ENCODE data around the gene C9orf78.

The C9orf78 gene

DNA sequence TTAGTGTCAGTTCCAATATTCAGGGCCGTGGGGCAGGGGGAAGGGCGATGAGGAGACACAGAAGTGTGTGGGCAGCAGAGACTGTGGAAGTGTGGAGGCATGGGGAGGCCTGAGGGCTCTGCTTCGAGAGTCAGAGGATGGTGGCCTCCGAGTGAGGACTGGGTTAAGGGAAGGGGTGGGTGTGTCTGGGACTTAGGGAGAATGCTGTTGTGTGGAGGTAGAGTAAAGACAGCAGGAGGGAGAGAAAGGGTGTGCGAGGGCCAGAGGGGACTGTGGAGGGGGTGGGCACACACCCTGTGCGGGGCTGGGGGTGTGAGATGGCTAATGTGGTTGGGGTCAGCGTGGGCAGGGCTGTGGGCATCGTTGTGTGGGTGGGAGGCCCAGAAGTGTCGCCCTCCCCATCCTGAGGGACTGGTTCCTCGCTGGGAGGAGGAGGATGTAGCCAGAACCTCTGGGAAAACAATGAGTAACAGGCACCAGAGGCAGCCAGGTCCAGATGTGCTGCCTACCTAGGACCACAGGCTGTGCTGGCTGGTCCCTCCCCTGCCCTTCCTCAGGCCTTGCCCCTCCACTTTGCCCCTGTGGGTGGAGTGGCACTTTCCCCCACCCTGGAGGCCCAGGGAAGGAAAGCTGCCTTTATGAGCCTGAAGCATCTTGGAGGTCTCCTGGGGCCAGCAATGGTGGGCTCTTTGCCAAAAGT is 4.4 kb upstream of the C9orf78 start:
- FAIRE-seq, result no peak

DNA sequence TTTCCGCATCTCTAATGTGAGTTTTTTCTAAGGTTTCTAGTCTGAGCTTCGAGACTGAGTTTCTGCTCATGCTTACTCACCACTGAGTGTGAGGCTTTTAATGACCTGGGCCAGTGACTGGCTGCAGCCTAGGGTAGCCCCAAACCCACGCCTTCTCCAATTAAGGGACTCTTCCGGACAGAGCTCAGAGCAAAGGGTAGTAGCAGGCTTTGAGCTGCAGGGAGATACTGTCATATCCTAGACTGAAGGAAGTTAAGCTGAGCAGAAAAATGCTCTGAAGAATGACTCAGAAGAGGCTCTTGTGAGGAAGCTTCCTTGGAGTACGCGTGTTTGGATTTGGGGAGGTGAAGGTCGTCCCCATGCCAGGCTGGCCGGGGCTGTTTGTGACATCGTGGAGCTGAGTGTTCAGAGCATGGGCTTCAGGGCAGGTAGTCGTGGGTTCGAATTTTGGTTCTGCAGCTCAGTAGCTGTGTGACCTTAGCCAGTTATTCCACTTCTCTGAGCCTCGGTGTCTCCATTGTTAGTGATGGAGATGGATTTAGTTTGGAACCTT is 3.7 kb upstream of the C9orf78 start:
- FAIRE-seq, result no peak

DNA sequence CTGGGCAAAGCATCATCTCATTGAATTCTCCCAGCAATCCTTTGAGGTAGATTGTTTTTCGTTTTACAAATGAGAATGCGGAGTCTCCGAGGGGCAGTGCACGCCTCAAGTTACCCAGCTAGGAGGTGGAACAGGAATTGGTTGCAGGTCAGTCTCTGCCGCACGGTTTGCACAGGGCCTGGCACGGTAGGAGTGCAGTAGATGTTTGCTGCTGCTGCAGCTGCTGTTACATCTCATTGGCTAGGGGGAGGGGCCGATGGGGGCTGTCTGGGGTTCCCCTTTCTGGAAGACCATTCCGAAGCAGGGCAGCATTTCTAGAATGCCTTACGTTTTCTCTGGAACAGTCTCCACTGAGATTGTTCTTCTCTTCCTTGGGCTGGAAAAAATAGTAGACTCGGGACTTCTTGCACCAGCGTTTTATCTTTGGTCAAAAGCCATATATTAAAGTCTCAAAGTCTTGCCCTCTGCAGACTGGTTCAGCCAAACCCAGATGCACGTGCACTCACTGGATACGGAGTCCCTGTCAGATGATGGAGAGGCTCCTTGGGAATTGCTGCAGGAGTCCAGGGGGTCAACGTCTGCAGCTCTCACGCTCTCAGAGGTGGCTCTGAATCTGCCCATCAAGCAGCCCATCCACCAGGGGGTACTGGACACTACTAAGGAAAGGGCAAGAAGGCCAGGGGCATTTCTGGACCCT is 1.4 kb upstream of the C9orf78 start:
- no peak for FAIRE-seq

DNA sequence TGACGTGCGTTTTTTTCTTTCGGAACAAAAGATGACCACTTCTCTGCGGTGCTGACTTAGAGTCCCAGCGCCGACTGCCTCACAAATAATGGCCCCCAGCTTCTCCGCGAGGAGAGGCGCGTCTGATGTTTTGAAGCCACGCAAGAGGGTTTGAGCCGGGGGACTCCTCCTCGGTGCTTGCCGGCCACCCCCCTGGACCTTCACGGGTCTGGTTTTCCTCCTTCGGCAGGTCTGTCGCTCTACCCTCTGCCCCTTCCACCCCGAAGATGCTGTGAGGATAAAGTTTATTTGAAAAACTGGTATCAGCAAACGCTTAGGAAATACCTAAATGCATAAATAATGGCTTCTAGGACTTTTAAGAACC is 767 bp upstream of the C9orf78 start:
- no peak for FAIRE-seq

DNA sequence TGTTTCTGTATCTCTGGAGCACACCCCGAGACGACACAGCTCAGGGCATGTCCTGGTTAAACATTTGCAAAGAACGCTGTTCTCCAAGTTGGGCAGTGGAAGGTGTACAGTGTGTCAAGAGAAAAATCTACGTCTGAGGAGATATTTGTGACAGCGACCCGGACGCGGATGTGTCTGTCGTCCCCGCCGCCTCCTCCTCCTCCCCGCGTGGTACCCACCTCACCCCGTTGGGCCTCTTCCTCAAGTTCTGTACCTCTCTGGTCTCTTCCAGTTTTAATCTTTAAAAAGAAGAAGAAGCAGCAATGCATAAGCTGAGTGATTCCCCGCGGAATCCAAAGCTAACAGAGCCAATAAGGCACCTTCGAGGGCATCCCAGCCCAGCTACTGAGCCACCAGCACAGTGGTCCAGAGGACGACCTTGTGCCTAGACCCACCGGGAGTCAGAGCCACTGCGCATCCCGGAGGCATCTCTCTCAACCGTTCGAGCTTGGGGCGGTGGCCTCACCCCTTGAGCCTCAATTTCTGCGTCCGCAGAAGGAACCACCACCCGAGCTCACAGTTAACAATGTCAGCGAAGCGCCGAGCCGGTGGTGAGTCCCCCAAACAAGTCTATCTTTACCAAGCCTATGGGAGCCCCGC is 467 bp downstream of the C9orf78 start:
- no peak for FAIRE-seq

DNA sequence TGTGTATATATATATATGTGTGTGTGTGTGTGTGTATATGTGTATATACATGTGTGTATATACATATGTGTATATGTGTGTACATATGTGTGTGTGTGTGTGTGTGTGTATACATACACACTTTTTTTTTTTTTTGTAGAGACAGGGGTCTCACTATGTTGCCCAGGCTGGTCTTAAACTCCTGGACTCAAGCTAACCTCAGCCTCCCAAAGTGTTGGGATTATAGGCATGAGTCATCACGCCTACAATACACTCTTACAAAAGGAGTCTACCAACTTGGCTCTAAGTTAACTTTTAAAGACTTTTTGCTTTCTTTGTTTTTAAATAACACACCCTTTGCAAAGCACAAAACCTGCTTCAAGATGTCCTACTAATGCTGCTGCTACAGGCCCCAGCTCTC is 2.1 kb downstream of the C9orf78 start:
- FAIRE-seq, result no peak

DNA sequence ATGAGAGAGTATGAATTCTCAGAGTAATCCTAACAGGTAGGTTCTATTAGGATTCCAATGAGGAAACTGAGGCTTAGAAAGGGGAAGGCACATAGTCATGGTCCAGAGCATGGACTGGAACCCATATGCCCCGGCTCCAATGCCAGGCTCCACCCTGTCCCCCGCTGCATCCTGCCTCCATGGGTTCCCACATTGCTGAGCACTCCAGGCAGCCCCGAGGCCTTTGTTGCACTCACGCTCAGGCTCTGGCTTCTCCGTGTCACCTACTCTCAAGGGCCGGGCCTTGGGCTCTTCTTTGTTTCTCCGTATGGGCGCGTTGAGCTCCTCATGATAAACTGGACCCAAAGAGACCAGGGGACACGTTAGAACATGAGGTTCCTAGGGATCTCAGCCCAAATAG is 6.1 kb downstream of the C9orf78 start:
- no peak for FAIRE-seq

DNA sequence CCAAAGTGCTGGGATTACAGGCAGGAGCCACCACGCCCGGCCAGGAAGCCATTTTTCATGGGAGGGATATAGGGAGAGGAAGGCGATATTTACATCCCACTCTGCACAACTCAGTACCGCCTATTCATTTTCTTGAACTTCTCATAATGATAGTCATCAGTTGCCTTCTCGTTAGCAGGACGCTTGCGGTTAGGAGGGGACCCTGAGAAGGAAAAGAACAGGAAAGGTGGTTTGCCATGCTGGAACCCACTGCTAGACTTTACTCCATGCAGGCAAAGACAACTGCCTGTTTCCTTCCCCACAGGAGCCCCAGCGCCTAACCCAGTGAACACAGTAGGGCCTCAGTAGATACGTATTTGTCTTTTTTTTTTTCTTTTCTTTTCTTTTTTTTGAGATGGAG is 7.0 kb downstream of the C9orf78 start:
- no peak for FAIRE-seq

DNA sequence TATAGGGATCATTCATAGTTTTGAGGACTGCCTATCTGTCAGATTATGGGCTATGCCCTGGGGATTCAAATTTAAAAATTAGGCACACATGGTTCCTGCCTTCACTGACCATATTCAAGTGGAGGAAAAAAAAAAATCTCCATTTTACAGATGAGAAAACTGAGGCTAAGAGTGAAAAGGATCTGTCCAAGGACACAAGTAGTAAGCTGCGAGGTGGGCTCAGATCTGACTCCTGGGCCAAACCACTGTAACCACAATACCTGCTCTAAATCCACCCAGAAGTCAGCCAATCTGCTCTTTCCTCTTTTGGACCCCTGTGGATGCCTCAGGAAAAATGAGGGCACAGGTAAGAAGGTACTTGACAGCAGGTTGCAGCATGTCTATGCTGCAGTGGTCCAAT is 8.3 kb downstream of the C9orf78 start:
- FAIRE-seq, result no peak

DNA sequence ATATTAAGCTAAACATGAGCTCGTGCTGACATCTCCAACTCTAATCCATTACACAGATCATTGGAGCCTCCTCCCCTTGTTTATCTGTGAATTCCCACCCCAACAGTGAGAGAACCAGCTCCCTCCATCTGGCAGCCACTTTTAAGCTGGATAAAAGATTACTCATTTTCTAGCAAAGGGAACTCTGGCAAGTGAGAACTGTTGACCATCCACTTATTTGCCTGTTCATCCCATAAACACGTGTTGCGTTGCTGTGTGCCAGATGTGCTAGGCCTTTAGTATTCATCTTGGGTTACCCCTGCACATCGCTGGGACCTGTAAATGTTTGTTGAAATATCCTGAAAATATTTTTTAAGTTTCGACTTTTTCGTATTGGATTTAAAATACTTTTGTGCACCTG is 8.7 kb downstream of the C9orf78 start:
- no peak for FAIRE-seq

DNA sequence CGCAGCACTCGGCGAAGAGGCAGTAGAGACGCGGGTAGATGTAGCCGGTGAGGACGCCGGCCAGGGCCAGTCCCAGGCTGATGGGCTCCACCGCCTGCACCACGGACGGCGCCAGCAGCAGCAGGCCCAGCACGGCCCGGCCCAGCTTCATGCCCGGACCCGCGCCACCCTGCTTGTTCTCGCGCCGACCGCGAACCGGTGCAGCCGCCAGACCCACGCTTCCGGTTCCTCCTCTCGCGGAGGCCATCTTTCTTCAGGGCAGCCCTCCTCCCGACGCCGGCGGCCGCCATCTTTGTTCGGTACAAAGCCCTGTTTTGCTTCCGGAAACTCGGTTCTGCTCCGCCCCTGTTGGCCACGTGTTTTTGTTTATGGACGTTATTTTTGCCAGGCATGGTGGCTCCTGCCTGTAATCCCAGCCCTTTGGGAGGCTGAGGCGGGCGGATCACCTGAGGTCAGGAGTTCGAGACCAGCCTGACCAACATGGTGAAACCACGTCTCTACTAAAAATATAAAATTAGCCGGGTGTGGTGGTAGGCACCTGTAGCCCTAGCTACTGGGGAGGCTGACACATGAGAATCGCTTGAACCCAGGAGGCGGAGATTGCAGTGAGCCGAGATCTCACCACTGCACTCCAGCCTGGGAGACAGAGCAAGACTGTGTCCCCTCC is 11.0 kb downstream of the C9orf78 start, which contains the start of gene TOR1A:
Gene TOR1A (minus strand): TSS at position 202 of the 667 bp plus-strand sequence. CDS start 51 bp downstream, at position 151.
- peak; percentile 91 for FAIRE-seq

DNA sequence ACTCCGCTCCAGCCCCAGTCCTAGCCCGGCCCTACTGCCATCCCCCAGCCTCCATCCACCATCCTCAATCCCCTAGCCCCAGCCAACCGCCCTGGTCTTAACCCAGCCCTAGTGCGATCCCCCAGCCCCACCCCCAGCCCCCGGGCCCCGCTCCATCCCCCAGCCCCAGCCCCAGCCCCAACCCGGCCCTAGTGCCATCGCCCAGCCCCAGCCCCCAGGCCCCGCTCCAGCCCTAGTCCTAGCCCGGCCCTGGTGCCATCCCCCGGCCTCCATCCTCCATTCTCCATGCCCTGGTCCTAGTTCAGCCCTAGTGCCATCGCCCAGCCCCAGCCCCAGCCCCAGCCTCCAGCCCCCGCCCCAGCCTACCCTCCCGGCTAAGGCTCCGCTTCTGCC is 11.5 kb downstream of the C9orf78 start:
- FAIRE-seq, result no peak

DNA sequence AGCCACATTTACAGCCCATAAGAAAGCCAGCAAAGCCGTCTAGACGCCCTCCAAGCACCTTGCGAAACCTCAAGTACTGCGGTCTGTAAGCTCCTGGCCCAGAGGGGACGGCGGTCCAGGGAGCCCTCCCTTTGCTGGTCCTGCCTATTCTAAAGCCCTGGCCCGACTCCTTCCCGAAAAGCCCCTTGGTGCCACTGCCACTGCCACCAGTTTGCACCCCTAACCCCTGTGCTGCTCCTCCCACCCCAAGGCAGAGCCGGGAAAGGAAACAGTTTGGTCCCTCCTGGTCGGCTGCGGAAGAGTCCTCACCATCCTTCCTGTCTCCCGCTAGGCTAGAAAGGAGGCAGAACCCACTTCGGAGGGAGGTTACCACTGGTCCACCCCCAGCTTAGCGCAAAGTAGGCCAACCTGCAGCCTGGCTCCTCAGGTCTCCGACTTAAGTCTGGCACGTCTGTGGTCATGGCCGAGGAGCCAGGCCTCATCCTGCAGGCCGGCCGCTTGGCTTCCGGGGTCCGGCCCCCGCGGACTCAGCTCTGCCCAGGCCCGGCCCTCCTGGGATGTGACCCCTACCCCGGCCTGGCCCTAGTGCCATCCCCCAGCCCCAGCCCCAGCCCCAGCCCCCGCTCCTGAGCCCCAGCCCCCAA is 12.1 kb downstream of the C9orf78 start:
- no peak for FAIRE-seq

DNA sequence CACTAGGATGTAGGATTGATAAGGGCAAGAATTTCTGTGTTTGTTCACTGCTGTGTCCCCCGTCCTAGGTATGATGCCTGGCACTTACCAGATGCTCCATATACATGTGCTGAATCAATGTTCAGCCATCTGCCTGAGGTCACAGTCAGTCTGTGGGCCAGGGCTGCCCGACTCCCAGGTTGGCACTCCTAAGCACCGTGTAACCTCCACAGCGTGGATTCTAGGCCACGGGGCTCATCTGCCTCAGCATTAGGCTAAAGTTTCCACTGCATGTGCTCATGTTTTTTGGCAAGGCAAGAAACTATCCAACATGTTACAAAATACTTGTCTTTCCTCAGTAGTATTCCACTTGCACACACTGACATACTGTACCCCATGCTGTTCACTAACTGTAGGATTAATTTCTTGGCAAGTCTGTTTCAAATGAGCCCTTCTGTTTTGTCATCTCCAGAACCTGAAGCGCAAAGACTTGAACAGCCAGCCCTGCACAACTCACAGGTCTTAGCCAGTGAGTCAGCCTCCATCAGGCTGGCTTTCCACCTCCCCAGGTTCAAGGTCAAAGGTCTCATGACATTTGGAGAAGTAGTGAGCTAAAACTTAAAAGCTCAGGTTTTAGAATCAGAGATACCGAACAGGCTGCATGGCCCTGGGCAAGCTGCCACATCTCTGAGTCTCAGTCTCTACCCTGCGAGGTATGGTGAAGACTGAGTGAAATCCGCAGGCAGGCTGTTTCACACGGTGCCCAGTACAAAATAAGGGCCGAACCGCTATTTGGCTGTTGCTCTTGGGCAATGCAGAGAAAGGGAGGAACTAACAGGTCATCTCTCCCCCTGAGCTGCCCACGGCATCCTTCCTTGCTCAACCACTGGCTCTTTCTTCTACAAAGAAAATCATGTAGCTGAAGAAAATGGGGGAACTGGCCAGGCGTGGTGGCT is 18.3 kb downstream of the C9orf78 start:
- FAIRE-seq, result no peak

DNA sequence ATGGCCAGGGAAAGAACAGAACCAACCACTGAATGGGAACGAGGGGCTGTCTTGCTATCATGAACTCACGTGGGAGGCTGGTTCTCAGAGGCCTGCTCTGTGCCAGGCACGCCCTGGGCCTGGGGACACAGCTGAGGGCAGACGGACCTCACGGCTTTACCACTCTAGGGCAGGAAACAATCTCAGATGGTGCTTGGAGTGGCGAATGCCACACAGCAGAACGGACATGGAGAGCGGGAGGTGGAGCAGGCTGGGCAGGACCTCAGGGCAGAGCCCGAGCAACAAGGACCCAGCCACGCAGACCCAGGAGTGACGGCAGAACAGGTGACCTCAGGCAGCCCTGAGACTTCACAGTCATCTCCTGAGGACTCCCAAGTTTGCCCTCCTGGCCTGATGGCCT is 19.8 kb downstream of the C9orf78 start:
- FAIRE-seq, result no peak

DNA sequence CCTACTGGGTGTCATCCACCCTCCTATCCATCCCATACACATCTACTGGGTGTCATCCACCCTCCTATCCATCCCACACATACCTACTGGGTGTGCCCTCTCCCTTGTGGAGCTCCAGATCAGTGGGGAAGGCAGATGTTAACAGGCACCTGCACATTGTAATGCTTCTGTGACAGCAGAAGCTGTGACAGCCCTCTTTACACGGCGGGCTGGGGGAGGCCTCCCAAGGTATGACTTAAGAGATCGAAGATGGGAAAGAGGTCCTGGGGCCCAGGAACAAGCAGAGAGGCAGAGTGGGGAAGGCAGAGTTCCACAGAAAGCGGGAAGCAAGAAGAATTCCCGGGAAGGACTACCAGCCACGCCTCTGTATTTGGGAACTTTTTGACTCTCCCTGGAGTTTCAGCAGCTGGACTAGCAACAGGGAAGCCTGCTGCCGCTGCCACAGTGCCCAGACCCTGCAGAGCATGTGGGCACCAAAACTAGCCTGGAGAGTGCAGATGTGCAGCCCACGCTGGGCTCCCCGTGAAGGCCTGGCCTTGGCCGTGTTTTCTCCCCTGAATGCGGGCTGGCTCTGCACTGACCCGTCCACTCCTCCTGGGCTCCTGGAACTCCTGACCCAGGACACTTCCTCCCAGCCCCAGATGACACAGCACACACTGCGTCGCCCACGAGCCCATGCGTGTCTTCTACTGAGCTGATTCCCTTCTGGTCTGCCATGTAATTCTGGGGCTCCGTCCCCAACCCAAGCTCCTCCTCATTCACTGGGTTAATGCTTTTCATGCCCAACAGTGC is 20.4 kb downstream of the C9orf78 start:
- no peak for FAIRE-seq

DNA sequence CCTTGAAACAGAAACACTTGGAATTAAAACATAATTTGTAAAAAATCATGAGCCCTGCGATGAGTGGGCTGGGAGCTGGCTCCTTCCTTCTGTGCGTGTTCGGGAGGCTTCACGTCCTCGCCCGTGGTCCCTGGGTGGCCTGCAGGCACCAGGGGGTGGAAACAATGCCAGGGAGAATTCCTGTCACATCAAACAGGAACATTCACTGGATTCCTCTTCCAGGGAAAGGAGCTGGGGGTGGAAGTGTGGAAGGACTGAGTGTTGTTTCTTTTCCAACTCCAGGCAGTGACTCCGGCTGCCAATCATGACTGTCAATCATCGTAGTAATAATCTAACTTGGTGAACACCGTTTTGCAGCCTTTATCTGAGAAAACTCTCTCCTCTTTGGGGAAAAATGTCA is 21.4 kb downstream of the C9orf78 start:
- FAIRE-seq, result no peak

DNA sequence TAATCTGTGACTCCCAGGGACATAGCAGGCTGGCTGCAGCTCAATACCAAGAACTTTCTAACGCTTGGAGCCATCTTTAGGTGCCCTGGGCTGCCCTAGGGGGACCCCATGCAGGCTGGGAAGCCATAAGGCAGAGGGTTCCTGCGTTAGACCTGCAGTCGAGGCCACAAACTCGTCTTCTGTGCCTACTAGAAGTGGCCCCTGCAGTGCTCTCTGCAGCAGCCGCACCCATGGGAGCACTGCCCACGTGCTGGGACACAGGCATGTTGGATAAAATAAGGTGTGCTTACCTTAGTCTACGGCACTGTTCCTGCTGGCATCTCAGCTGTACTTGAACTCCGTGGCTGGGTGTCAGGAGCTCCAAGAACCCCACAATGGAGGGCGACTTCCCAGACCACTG is 22.7 kb downstream of the C9orf78 start:
- FAIRE-seq, result no peak

DNA sequence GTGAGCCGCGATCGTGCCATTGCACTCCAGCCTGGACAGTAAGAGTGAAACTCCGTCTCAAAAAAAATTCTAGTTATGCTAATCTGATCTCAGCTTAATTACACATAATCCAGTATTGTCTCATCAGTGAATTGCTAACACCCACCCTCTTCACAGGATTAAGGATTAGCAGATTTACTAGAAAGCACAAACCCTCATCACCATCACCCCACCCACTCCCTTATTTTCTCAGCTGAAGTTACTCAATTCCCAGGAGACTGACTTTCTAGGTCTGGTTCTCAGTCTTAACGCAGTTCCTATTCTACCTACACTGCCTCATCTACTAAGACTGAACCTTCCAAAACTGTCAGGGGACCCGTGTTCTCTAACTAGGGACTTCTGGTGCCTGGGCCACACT is 23.1 kb downstream of the C9orf78 start:
- FAIRE-seq, result no peak

DNA sequence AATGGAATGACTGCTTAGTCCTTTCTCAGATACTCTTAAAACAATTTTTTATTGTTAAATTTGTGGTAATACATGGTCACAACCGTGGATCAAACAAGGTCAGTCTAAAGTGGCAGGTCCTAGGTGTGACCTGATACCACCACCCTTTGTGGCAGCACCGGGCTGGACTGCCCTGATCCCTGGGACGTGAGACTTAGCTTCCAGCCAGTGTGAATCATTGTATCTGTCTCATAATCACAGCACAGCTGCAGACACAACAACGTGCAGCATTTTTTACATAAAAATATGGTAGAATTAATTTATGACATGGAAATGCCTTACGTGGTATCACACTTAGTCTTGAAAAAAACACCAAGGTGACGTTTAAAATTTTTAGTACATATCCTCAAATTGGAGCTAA is 24.3 kb downstream of the C9orf78 start:
- no peak for FAIRE-seq

DNA sequence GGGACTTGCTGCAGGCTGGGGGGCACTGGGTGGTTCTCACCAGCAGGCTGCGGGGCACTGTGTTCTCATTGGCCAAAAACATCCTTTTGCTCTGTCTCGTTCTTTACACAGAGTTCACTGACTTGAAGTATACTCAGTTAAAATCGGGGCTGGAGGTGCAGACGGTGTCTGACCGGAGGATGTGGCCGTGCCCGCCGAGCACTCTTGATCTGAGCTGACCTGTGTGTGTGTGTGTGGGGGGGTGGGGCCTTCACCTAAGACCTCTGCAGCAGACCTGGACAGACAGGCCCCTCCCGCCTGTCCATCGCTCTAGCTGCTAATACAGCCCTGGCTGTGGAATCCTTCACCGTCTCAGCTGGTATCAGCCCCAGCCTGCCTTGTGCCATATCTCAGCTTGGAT is 25.0 kb downstream of the C9orf78 start:
- no peak for FAIRE-seq
